ENCODE data around the gene DAPK1.

Gene DAPK1

DNA sequence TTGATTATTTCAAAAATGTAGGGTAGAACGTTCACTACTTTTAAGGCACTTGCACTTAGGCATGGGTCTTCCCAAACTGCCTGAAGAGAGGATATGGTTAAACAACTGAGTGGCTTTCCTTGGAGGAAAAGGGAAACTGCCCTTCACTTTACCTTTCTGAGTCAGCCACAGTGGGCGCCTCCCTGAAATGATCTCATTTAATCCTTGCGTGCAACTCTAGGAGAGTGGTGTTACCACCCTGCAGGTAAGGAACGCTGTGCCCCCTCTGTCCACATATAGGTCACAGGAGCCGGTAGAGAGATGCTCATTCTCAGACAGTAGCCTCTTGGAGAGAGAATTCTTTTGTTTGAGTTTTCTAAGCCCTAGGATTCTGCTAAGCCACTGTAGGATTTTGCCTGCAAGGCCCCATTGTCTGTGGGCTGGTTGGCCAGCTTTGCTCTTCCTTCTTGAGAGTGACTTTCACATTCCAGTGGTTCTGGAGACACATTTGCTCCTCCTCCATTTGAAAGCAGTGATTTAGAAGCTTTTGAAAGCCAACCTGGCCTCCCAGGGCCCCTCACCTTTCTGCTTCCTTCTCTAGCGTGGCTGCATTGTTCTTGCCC, 118.0 kb downstream of the DAPK1 start:
- Histone ChIP-seq H3K4me3 (no peak overlapping the region), H3K27ac (no peak overlapping the region), H3K36me3 (peaks cover 0 to 27% (median 0%) of the 10 kb centered on the region in 11 experiments; a peak in 2 of 22 replicates), H4K20me1 (peaks cover 0 to 15% (median 0%) of the 10 kb centered on the region in 11 experiments; a peak in 2 of 22 replicates), H3K27me3 (no peaks in the 10 kb centered on the region), H3K4me2 (peak overlapping the region in 3 of 11 experiments; percentile 10 to 72 (median 16); a peak in 3 of 22 replicates), H3K9me3 (replicated peaks in 1 of 11) (peaks cover 0 to 13% (median 0%) of the 10 kb centered on the region in 11 experiments; a peak in 7 of 22 replicates), H3K4me1 (peaks cover 0 to 70% (median 4%) of the 10 kb centered on the region in 10 experiments; a peak in 8 of 20 replicates), H3K9ac (no peak overlapping the region)
- TF ChIP-seq Cebpa-rat (IDR thresholded peaks at IDR 0.05): no peak

DNA sequence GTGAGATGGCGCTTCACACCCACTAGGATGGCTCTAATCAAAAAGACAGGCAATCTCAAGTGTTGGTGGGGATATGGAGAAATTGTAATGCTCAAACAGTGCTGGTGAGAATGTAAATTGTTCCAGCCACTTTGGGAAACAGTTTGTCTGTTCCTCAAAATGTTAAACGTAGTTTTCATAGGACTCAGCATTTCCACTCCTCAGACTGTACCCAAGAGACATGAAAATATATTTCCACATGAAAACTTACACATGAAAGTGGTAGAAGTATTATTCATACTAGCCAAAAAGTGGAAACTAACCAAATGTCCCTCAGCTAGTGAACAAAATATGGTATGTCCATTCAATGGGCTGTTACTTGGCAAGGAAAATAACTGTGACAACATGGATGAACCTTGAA, 120.6 kb downstream of the DAPK1 start:
- TF ChIP-seq Cebpa-rat (IDR thresholded peaks at IDR 0.05): no peak
- H3K4me2 ChIP-seq: peak overlapping the region in 2 of 11 experiments; percentile 55 to 56; a peak in 4 of 22 replicates
- H3K27ac ChIP-seq: 0 out of 22 replicates have a peak overlapping the region, but pooled peaks of 1 of the 11 experiments have one; percentile 21
- no peaks in the 10 kb centered on the region for H3K27me3 ChIP-seq
- no peak overlapping the region for H3K9ac ChIP-seq
- peaks cover 0 to 13% (median 0%) of the 10 kb centered on the region in 11 experiments; a peak in 7 of 22 replicates for H3K9me3 ChIP-seq (replicated peaks in 1 of 11)
- H3K4me1 ChIP-seq: peaks cover 0 to 64% (median 4%) of the 10 kb centered on the region in 10 experiments; a peak in 8 of 20 replicates
- H3K4me3 ChIP-seq: no peak overlapping the region
- peaks cover 0 to 18% (median 0%) of the 10 kb centered on the region in 11 experiments; a peak in 2 of 22 replicates for H3K36me3 ChIP-seq
- peaks cover 0 to 38% (median 0%) of the 10 kb centered on the region in 11 experiments; a peak in 2 of 22 replicates for H4K20me1 ChIP-seq

DNA sequence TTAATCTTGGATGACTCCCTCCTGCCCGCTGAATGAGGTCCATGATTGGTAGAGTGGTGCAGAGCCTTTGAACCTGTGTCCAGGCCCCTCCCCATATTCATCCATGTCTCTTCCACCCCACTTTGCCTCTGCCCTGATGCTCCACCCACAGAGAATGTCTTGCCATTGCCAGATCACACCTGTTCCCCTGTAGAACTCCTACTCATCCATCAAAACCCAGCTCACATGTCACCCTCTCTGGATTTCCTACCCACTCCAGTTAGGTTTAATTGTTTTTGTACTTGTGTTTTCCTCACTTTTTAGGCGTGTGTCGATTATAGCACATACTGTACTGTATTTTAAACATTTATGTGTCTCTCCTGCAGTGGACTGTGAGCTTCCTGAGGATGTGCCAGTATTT, 121.3 kb downstream of the DAPK1 start:
- Histone ChIP-seq H3K36me3 (peaks cover 0 to 23% (median 0%) of the 10 kb centered on the region in 11 experiments; a peak in 2 of 22 replicates), H4K20me1 (peaks cover 0 to 39% (median 0%) of the 10 kb centered on the region in 11 experiments; a peak in 2 of 22 replicates), H3K4me3 (no peak overlapping the region), H3K27me3 (no peaks in the 10 kb centered on the region), H3K9me3 (replicated peaks in 1 of 11) (peaks cover 0 to 13% (median 0%) of the 10 kb centered on the region in 11 experiments; a peak in 7 of 22 replicates), H3K27ac (no peak overlapping the region), H3K9ac (no peak overlapping the region), H3K4me2 (peak overlapping the region in 1 of 11 experiments; percentile 55; a peak in 3 of 22 replicates), H3K4me1 (peaks cover 0 to 57% (median 4%) of the 10 kb centered on the region in 10 experiments; a peak in 8 of 20 replicates)
- no peak for TF ChIP-seq Cebpa-rat (IDR thresholded peaks at IDR 0.05)

DNA sequence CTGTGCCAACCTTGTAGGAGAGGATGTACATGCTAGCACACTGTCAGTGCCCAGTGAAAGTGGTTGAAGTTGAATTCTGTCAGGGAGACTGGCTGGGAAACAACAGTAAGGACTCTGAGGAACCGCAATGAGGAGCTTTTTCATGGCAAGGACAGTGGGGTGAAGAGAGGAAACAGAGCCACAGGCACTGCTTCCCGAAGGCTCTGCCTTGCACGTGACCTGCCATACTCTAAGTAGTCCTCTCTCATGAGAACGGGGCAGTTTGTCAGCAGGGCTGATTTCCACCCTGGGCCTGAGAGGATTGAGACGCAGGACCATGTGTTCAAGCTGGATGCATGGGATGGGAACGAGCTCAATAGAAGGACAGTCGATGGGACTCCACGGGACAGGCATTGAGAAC, 121.7 kb downstream of the DAPK1 start:
- Histone ChIP-seq H3K9me3 (replicated peaks in 1 of 11) (peaks cover 0 to 13% (median 0%) of the 10 kb centered on the region in 11 experiments; a peak in 7 of 22 replicates), H3K36me3 (peaks cover 0 to 23% (median 0%) of the 10 kb centered on the region in 11 experiments; a peak in 3 of 22 replicates), H4K20me1 (peaks cover 0 to 39% (median 0%) of the 10 kb centered on the region in 11 experiments; a peak in 2 of 22 replicates), H3K4me2 (no peak overlapping the region), H3K9ac (no peak overlapping the region), H3K27me3 (no peaks in the 10 kb centered on the region), H3K4me3 (no peak overlapping the region), H3K4me1 (peaks cover 0 to 53% (median 2%) of the 10 kb centered on the region in 10 experiments; a peak in 8 of 20 replicates), H3K27ac (no peak overlapping the region)
- TF ChIP-seq Cebpa-rat (IDR thresholded peaks at IDR 0.05): no peak

DNA sequence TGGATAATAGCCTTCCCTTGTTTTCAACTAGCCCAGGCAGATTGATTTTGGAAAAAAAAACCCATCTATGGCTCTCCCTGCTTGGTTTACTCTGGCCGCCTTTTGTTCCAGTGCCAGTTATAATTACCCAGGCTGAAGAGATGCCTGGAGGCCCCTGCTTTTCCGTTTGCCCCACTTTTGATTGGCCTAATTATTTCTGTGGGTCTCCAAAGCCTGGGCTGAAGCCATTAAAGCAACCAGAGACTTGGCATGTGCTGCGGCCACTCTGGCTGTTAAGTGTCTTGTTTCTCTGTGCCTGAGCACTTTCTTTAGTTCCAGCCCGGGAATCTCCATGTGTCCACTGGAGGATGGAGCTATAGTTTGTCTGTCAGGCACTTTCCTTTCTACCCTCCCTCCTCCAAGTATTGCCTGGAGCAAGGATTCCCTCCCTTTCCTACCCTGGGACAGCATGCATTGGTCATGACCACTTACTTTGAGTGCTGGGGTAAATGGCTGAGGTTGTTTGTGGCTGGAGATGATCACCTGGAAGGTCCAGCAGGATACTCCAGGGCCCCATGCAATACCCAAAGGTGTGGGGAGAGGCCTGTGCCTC, 123.2 kb downstream of the DAPK1 start:
- Histone ChIP-seq H3K4me2 (no peak overlapping the region), H3K4me3 (no peak overlapping the region), H3K9me3 (replicated peaks in 1 of 11) (peaks cover 0 to 13% (median 0%) of the 10 kb centered on the region in 11 experiments; a peak in 7 of 22 replicates), H3K4me1 (peaks cover 0 to 38% (median 0%) of the 10 kb centered on the region in 10 experiments; a peak in 5 of 20 replicates), H3K27ac (no peak overlapping the region), H3K27me3 (no peaks in the 10 kb centered on the region), H4K20me1 (peaks cover 0 to 34% (median 0%) of the 10 kb centered on the region in 11 experiments; a peak in 2 of 22 replicates), H3K9ac (no peak overlapping the region), H3K36me3 (peaks cover 0 to 18% (median 0%) of the 10 kb centered on the region in 11 experiments; a peak in 3 of 22 replicates)
- TF ChIP-seq Cebpa-rat (IDR thresholded peaks at IDR 0.05): no peak

DNA sequence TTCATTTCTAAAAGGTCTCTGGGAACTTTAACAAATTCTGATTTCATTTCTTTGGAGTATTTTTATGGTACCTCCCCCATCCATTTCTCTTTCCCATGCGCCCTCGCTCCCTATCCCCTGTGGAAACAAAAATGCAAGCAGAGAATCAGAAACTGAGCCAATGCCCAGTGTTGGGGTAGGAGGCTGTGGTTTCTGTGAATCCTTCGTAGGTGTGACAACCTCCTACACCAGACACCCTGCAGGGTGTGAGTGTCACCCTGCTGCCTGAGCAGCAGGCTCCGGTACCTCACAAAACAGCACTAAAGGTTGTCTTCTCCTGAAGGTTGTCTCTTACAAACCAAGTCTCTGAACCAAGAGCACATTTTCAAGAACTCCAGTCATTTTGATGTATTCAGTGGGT, 124.4 kb downstream of the DAPK1 start:
- Histone ChIP-seq H3K27ac (no peak overlapping the region), H3K27me3 (no peaks in the 10 kb centered on the region), H3K4me3 (no peak overlapping the region), H3K4me2 (no peak overlapping the region), H4K20me1 (peaks cover 0 to 38% (median 0%) of the 10 kb centered on the region in 11 experiments; a peak in 2 of 22 replicates), H3K9me3 (replicated peaks in 1 of 11) (peaks cover 0 to 13% (median 0%) of the 10 kb centered on the region in 11 experiments; a peak in 7 of 22 replicates), H3K4me1 (peaks cover 0 to 27% (median 0%) of the 10 kb centered on the region in 10 experiments; a peak in 4 of 20 replicates), H3K36me3 (peaks cover 0 to 17% (median 0%) of the 10 kb centered on the region in 11 experiments; a peak in 2 of 22 replicates), H3K9ac (no peak overlapping the region)
- no peak for TF ChIP-seq Cebpa-rat (IDR thresholded peaks at IDR 0.05)

DNA sequence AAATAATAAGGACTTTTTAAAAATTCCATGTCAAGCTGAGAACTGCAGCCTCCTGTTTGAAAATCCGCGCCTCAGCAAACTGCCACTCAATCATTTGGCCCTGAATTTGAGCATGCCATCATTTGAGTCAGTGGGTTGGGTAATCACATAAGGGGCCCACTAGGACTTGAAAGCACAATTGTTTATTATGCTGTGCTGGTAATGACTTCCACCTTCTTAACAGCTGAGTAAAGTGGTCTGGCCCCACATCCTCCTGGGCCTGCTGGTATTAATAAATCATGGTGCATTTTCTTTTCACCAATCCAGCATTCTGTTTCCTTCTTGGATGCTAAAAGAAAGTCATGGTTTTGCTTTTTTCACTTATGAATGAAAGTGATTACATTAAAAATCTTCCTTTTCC, 125.3 kb downstream of the DAPK1 start:
- TF ChIP-seq Cebpa-rat (IDR thresholded peaks at IDR 0.05): no peak
- H3K27ac ChIP-seq: no peak overlapping the region
- H3K9ac ChIP-seq: no peak overlapping the region

DNA sequence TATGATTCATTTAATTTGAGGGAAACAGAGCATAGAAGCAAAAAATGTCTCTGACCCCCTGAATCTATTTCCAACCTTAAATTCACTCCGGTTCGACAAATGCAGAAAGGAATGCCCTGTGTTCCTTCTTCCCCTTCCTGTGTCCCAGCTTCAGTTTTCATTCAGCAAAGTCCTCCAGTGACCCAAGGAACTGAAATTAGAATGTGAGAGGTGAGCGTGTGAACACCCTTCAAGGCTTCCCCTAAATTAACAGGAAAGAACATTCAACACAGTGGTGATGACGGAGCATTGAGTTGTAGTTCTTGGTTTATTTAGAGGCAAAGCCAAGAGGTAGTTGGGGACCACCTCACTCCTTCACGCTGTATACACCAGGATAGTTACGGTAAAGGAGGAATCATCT, 130.7 kb downstream of the DAPK1 start:
- Histone ChIP-seq H3K27me3 (no peaks in the 10 kb centered on the region), H3K9me3 (replicated peaks in 1 of 11) (peaks cover 0 to 12% (median 0%) of the 10 kb centered on the region in 11 experiments; a peak in 3 of 22 replicates), H3K4me1 (peaks cover 0 to 10% (median 0%) of the 10 kb centered on the region in 10 experiments; a peak in 1 of 20 replicates), H4K20me1 (peaks cover 0 to 28% (median 0%) of the 10 kb centered on the region in 11 experiments; a peak in 1 of 22 replicates), H3K4me3 (no peak overlapping the region), H3K36me3 (peaks cover 0 to 4% (median 0%) of the 10 kb centered on the region in 11 experiments; a peak in 1 of 22 replicates), H3K9ac (no peak overlapping the region), H3K4me2 (0 out of 22 replicates have a peak overlapping the region, but pooled peaks of 1 of the 11 experiments have one; percentile 6), H3K27ac (no peak overlapping the region)
- no peak for TF ChIP-seq Cebpa-rat (IDR thresholded peaks at IDR 0.05)

More for the DNA sequence above, 125.3 kb downstream of the DAPK1 start:
- Histone ChIP-seq H3K9me3 (replicated peaks in 1 of 11) (peaks cover 0 to 13% (median 0%) of the 10 kb centered on the region in 11 experiments; a peak in 7 of 22 replicates), H3K4me3 (no peak overlapping the region), H3K4me1 (peaks cover 0 to 21% (median 0%) of the 10 kb centered on the region in 10 experiments; a peak in 4 of 20 replicates), H3K27me3 (no peaks in the 10 kb centered on the region), H3K4me2 (no peak overlapping the region), H4K20me1 (peaks cover 0 to 45% (median 0%) of the 10 kb centered on the region in 11 experiments; a peak in 2 of 22 replicates), H3K36me3 (peaks cover 0 to 17% (median 0%) of the 10 kb centered on the region in 11 experiments; a peak in 2 of 22 replicates)

All from BLaER1 treated with 17β-estradiol and CSF1 and Interleukin-3, amounts not matched to agents 10 nM and 100 nM (cell line).